Fibroblast of the aortic adventitia (primary cell): ENCODE results near the gene CCL17. TPM values are rescaled to one million over a fixed set of nuclear protein-coding genes. Genes with fewer than 3 reads are reported as not detected.
A peak's percentile ranks its signal among the peaks of the same experiment; 100 is the strongest.
"Not testable (repeated sequence)": the region's sequence is repeated elsewhere in the genome, so short reads cannot be mapped to it uniquely, and the experiment has no call there.

Experiments used
- DNase-seq: peaks from one replicate; pipeline ENCODE4 v3.0.0-alpha.2; 2010; ENCODE audit warnings: low read depth
- H3K4me3 ChIP-seq: 2 replicates; pipeline ENCODE4 v1.5.1; 2011; ENCODE audit warnings: low read depth, mild to moderate bottlenecking, control low read depth, low read length, moderate library complexity
- CTCF ChIP-seq: IDR thresholded peaks from 2 replicates; pipeline ENCODE4 v1.5.1; 2011; ENCODE audit warnings: mild to moderate bottlenecking, low read length, control low read depth, inconsistent platforms; ENCODE audit not compliant: insufficient read depth
- total RNA-seq: library from RNA; depleted of rRNA; stranded (reverse); fragments of >200 nt; gene quantifications from 2 replicates; pipeline ENCODE4 v1.2.3, GENCODE V29; 2012; ENCODE audit warnings: low replicate concordance

The CCL17 gene
- total RNA-seq, 1 donor: not detected

- peak within 1 kb of the TSS; percentile 53 for H3K4me3 ChIP-seq
- peak; percentile 8 for TF ChIP-seq CTCF
Observed at GRCh38 chr16:57372372-57373116, 32.0 kb upstream of the CCL17 start, which contains the start of gene CX3CL1. CX3CL1 (plus strand) TSS chr16:57372490; CDS start chr16:57372569, 79 bp downstream.

DNA sequence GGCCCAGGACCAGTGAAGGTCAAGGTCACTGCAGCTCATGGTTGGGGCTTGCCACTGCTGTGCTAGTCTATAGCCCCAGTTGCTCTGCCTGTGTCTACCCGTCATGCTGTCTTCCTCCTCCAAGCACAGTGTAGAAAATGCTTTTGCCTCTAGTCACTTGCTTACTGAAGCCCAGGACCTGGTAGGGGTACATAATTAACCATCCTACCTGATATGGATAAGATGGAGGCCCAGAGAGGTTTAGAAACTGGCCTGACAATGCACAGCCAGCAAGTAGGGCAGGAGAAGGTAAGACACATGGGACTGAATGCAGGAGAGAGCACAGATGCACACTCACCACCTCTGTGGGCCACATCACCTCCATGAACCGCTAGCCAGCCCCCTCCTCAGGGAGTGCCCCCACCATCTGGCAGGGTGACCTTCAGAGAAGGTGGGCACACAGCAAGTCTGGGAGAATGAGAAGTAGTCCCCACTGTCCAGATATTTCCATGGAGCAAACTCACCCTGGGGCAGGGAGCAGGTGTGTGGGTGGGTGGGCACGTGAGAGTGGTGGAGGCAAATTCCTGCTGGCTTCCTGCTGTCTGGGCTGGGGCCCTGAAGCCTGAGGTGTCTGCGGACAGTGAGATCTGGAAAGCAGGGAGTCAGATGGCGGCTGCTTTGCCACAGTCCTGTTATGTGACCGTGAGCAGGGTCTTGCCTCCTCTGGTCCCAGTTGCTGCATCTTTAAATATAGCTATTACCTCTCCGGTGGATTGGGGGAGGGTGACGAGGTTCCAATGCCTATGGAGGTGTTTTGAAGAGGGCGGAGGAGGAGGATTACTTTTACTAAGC is 31.2 kb upstream of the CCL17 start:
- TF ChIP-seq CTCF: no peak
- DNase-seq: no peak
- no peak overlapping the region for H3K4me3 ChIP-seq

More at GRCh38 chr16:57372372-57373116, 32.0 kb upstream of the CCL17 start, which contains the start of gene CX3CL1:
- peak; percentile 50 for DNase-seq

DNA sequence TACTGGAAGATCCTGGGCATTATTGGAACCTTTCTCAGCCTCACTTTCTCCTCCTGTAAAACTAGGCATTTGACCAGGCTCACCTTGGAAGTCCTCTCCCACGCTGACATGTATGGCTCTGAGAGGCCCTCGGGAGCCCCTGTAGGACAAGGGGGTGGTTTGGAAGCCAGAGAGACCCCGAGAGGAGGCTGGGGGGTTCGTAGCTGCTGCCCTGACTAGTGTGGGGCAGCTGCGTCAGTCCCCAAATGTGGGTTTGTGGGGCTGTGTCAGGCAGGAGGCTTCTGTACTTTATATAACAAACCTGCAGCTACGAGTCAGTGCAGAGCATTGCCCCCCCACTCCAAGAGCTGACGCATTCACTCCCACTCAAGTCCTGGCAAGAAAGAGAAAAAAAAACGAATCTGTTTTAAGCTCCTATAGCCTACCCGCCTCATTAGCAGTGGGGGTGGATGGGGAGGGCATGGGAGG is 30.5 kb upstream of the CCL17 start:
- no peak overlapping the region for H3K4me3 ChIP-seq
- no peak for DNase-seq
- no peak for TF ChIP-seq CTCF

DNA sequence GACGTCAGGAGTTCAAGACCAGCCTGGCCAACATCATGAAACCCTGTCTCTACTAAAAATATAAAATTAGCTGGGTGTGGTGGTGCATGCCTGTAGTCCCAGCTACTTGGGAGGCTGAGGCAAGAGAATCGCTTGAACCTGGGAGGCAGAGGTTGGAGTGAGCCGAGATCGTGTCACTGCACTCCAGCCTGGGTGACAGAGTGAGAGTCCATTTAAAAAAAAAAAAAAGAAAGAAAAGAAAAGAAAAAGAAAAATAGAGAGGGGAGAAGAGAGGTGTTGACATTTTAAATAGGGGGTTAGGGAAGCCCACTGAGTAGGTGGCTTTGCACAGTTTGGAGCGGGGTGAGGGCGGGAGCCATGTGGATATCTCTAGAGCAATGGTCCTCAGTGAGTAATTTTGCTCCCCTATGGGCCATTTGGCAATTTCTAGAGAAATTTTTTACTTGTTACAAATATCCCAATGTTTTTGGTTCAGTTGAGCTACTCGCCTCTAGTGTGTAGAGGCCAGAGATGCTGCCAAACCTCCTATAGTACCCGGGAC is 29.6 kb upstream of the CCL17 start:
- not testable (repeated sequence) for DNase-seq, H3K4me3 ChIP-seq

- H3K4me3 ChIP-seq: no peak overlapping the region
- no peak for DNase-seq
- TF ChIP-seq CTCF: no peak
Observed at GRCh38 chr16:57376313-57376818, 28.2 kb upstream of the CCL17 start.

DNA sequence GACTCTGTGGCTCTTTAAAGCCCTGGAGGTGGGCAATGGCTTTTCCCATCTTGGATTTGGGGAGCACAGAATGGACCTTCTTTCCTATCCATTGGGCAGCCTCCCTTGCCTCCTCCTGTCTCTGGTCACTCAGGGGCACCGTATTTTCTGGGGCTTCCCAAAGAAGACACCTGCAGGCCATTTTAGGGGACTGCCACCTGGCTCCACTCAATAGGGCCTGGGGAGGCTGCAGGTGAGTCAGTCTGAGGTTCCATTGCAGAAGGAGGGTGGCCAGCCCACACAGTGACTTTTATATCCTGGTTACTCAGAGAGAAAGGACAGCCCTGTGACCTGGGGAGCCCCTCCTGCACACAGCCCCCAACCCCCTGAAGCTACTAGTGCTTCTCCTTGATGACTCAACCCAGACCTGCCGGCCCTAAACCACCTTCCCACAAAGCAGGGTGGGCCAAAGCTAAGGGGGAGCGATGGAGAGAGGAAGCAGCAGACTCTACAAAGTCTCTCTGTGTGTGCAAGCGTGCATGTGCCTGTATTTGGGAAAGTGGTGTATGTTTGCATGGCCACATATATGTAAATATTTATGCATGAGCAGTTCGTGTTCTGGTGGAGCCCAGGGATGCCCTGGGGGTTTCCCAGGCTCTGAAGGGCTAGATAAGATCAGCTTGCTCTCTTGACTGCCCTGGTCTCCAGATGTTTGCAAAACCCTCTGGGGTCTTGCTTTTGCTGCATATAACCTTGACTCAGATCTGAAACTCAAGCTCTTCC is 27.3 kb upstream of the CCL17 start:
- H3K4me3 ChIP-seq: no peak overlapping the region
- no peak for TF ChIP-seq CTCF
- DNase-seq: no peak
